ENCODE measurements around the gene TRUB2. TPM values are rescaled to one million over a fixed set of nuclear protein-coding genes. Genes with fewer than 3 reads are reported as not detected.

The TRUB2 gene
- total RNA-seq, 1 donor from 2014 or later, result 27.8 TPM

DNA sequence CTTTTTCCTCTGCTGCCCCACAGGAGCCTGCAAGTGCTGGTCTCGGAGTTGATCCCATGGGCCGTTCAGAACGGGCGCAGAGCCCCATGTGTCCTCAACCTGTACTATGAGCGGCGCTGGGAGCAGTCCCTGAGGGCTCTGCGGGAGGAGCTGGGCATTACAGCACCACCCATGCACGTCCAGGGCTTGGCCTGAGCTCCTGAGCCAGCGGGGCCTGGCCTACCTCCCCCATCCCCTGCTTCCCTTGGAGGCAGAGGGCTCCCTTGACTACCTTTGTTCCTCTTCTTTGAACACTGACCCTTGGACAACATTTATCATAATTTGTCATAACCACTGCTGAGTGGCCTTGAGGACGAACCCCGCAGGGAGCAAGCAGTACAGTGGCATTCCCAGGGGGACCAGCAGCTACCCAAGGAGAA lies 11.2 kb upstream of the TRUB2 start:
- Mint-ChIP-seq H3K27ac (no peak overlapping the region), H3K4me3 (no peak overlapping the region), H3K36me3 (peaks cover 12% of the 10 kb centered on the region), H3K4me1 (no peaks in the 10 kb centered on the region), H3K9me3 (no peaks in the 10 kb centered on the region), H3K27me3 (ENCODE audit: low read depth) (no peaks in the 10 kb centered on the region)
- TF ChIP-seq CTCF (IDR thresholded peaks at IDR 0.05; ENCODE audit: unreplicated experiment), result no peak
- DNase-seq (ENCODE audit: low spot score in 2 of 2, unreplicated experiment in 2 of 2), result no peak

- TF ChIP-seq CTCF (IDR thresholded peaks at IDR 0.05; ENCODE audit: unreplicated experiment), result no peak
- H3K9me3 Mint-ChIP-seq, result no peaks in the 10 kb centered on the region
Observed at GRCh38 chr9:128325629-128326028, 3.4 kb upstream of the TRUB2 start.

DNA sequence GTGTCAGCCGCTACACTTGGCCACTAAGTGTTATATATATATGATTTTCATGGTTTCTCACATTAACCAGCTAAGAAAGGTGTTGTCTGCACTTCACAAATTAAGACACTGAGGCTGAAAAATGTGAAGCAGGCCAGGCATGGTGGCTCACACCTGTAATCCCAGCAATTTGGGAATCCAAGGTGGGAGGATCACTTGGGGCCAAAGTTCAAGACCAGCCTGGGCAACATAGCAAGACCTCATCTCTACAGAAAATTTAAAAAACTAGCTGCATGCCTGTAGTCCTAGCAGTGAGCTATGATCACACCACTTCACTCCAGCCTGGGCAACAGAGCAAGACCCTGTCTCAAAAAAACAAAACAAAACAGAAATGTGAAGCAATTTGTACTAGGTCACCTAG lies 2.2 kb upstream of the TRUB2 start:
- Mint-ChIP-seq H3K9me3 (no peaks in the 10 kb centered on the region), H3K4me1 (peaks cover 14% of the 10 kb centered on the region), H3K36me3 (no peaks in the 10 kb centered on the region), H3K27me3 (ENCODE audit: low read depth) (no peaks in the 10 kb centered on the region), H3K27ac (no peak overlapping the region), H3K4me3 (peak overlapping the region; percentile 37)
- no peak for DNase-seq (ENCODE audit: low spot score in 2 of 2, unreplicated experiment in 2 of 2)
- TF ChIP-seq CTCF (IDR thresholded peaks at IDR 0.05; ENCODE audit: unreplicated experiment), result no peak

More at GRCh38 chr9:128325629-128326028, 3.4 kb upstream of the TRUB2 start:
- Mint-ChIP-seq H3K36me3 (peaks cover 2% of the 10 kb centered on the region), H3K27me3 (ENCODE audit: low read depth) (no peaks in the 10 kb centered on the region), H3K27ac (no peak overlapping the region), H3K4me1 (peaks cover 14% of the 10 kb centered on the region), H3K4me3 (no peak overlapping the region)
- DNase-seq (ENCODE audit: low spot score in 2 of 2, unreplicated experiment in 2 of 2), result no peak

- Mint-ChIP-seq H3K36me3 (no peaks in the 10 kb centered on the region), H3K27me3 (ENCODE audit: low read depth) (no peaks in the 10 kb centered on the region), H3K27ac (peak overlapping the region; percentile 99), H3K4me3 (peak overlapping the region; percentile 97), H3K4me1 (peaks cover 14% of the 10 kb centered on the region), H3K9me3 (no peaks in the 10 kb centered on the region)
- no peak for DNase-seq (ENCODE audit: low spot score in 2 of 2, unreplicated experiment in 2 of 2)
- no peak for TF ChIP-seq CTCF (IDR thresholded peaks at IDR 0.05; ENCODE audit: unreplicated experiment)
Observed at GRCh38 chr9:128323791-128324190, 1.5 kb upstream of the TRUB2 start.

GRCh38 chr9:128323212-128323730 lies 1.0 kb upstream of the TRUB2 start:
- Mint-ChIP-seq H3K4me1 (peaks cover 14% of the 10 kb centered on the region), H3K4me3 (peak overlapping the region; percentile 97), H3K27me3 (ENCODE audit: low read depth) (no peaks in the 10 kb centered on the region), H3K9me3 (no peaks in the 10 kb centered on the region), H3K27ac (peak overlapping the region; percentile 99), H3K36me3 (no peaks in the 10 kb centered on the region)
- no peak for TF ChIP-seq CTCF (IDR thresholded peaks at IDR 0.05; ENCODE audit: unreplicated experiment)
- DNase-seq (ENCODE audit: low spot score in 2 of 2, unreplicated experiment in 2 of 2), result no peak

All from mesothelial cell of epicardium (in vitro differentiated cells).